Measurements from ENCODE around the gene OXCT1. TPM values are rescaled to one million over a fixed set of nuclear protein-coding genes. Genes with fewer than 3 reads are reported as not detected.

Gene OXCT1
- total RNA-seq, 1 donor from 2014 or later = 24.7 TPM

GRCh38 chr5:41903892-41904799, 33.9 kb upstream of the OXCT1 start, which contains the start of gene RIMOC1:
Gene RIMOC1, plus strand, starts transcription at chr5:41904344. Its CDS starts 24 bp downstream, at chr5:41904368.
- Mint-ChIP-seq H3K4me3 (ENCODE audit: unreplicated experiment) (peak within 1 kb of the TSS; percentile 99), H3K27me3 (ENCODE audit: unreplicated experiment) (peaks cover 17% of the 10 kb centered on the region), H3K27ac (ENCODE audit: unreplicated experiment) (peak within 1 kb of the TSS; percentile 100), H3K36me3 (ENCODE audit: unreplicated experiment) (peaks cover 7% of the 10 kb centered on the region), H3K9me3 (ENCODE audit: unreplicated experiment) (peaks cover 13% of the 10 kb centered on the region), H3K4me1 (ENCODE audit: low read depth, unreplicated experiment) (peaks cover 8% of the 10 kb centered on the region)
- TF ChIP-seq CTCF (IDR thresholded peaks at IDR 0.05; ENCODE audit: partially characterized antibody, unreplicated experiment) = no peak
- peak; percentile 99 for DNase-seq

- peaks cover 17% of the 10 kb centered on the region for H3K27me3 Mint-ChIP-seq (ENCODE audit: unreplicated experiment)
- peak overlapping the region; percentile 100 for H3K27ac Mint-ChIP-seq (ENCODE audit: unreplicated experiment)
- TF ChIP-seq CTCF (IDR thresholded peaks at IDR 0.05; ENCODE audit: partially characterized antibody, unreplicated experiment) = no peak
- DNase-seq = no peak
- H3K4me1 Mint-ChIP-seq (ENCODE audit: low read depth, unreplicated experiment) = peaks cover 8% of the 10 kb centered on the region
- peaks cover 13% of the 10 kb centered on the region for H3K9me3 Mint-ChIP-seq (ENCODE audit: unreplicated experiment)
- H3K4me3 Mint-ChIP-seq (ENCODE audit: unreplicated experiment) = peak overlapping the region; percentile 99
- H3K36me3 Mint-ChIP-seq (ENCODE audit: unreplicated experiment) = peaks cover 7% of the 10 kb centered on the region
Measured at GRCh38 chr5:41903382-41903891, 33.2 kb upstream of the OXCT1 start.

- TF ChIP-seq CTCF (IDR thresholded peaks at IDR 0.05; ENCODE audit: partially characterized antibody, unreplicated experiment) = no peak
- no peak for DNase-seq
- Mint-ChIP-seq H3K27me3 (ENCODE audit: unreplicated experiment) (peaks cover 4% of the 10 kb centered on the region), H3K4me3 (ENCODE audit: unreplicated experiment) (no peak overlapping the region), H3K36me3 (ENCODE audit: unreplicated experiment) (no peaks in the 10 kb centered on the region), H3K9me3 (ENCODE audit: unreplicated experiment) (peaks cover 1% of the 10 kb centered on the region), H3K27ac (ENCODE audit: unreplicated experiment) (no peak overlapping the region), H3K4me1 (ENCODE audit: low read depth, unreplicated experiment) (no peaks in the 10 kb centered on the region)
Measured at GRCh38 chr5:41896230-41896629, 26.0 kb upstream of the OXCT1 start.

- Mint-ChIP-seq H3K36me3 (ENCODE audit: unreplicated experiment) (no peaks in the 10 kb centered on the region), H3K4me3 (ENCODE audit: unreplicated experiment) (no peak overlapping the region), H3K27ac (ENCODE audit: unreplicated experiment) (no peak overlapping the region), H3K27me3 (ENCODE audit: unreplicated experiment) (peaks cover 4% of the 10 kb centered on the region), H3K9me3 (ENCODE audit: unreplicated experiment) (peaks cover 3% of the 10 kb centered on the region), H3K4me1 (ENCODE audit: low read depth, unreplicated experiment) (no peaks in the 10 kb centered on the region)
- DNase-seq = no peak
- TF ChIP-seq CTCF (IDR thresholded peaks at IDR 0.05; ENCODE audit: partially characterized antibody, unreplicated experiment) = no peak
Measured at GRCh38 chr5:41893074-41893851, 23.0 kb upstream of the OXCT1 start.

Measured in glutamatergic neuron (in vitro differentiated cells).